ENCODE data around the gene HTT. TPM values are rescaled to one million over a fixed set of nuclear protein-coding genes. Genes with fewer than 3 reads are reported as not detected.
A peak's percentile ranks its signal among the peaks of the same experiment; 100 is the strongest.

The HTT gene
- total and polyA plus RNA-seq, 2 of the 13 experiments (the other 11 are each of a cell fraction or from before 2014, with no cell fraction given) = 17.5 to 19.5 TPM

GRCh38 chr4:3047464-3048286 is 26.8 kb upstream of the HTT start (continued):
- no peak for TF ChIP-seq ZNF142 (CRISPR knock-in tag; IDR thresholded peaks at IDR 0.05)
- TF ChIP-seq CCAR2 (optimal IDR thresholded peaks at IDR 0.05; ENCODE audit: low read depth, low read length) = no peak
- no peak for TF ChIP-seq PHF5A (CRISPR knock-in tag; IDR thresholded peaks at IDR 0.05; ENCODE audit: low read depth, unreplicated experiment)
- no peak for TF ChIP-seq ZNF503 (CRISPR knock-in tag; IDR thresholded peaks at IDR 0.05)
- TF ChIP-seq SP4 (CRISPR knock-in tag; IDR thresholded peaks at IDR 0.05) = no peak
- TF ChIP-seq CBX1 (IDR thresholded peaks at IDR 0.05; ENCODE audit: low read depth) = no peak
- no peak for TF ChIP-seq ZNF407 (CRISPR knock-in tag; IDR thresholded peaks at IDR 0.05; ENCODE audit: not compliant biosample characterization)
- TF ChIP-seq JUND (CRISPR knock-in tag; IDR thresholded peaks at IDR 0.05) = 0 out of 2 replicates have a peak, but pooled peaks have one; percentile 18
- peak; percentile 62; the same call in 1 of the 2 replicates for TF ChIP-seq ZNF768 (CRISPR knock-in tag; IDR thresholded peaks at IDR 0.05)

All from HepG2 (cell line).